RCC 7860 (cell line): ENCODE data around the gene MANBA.
A peak's percentile ranks its signal among the peaks of the same experiment; 100 is the strongest.
"Not testable (repeated sequence)": the region's sequence is repeated elsewhere in the genome, so short reads cannot be mapped to it uniquely, and the experiment has no call there.

Experiments used
- DNase-seq: peaks from one replicate; pipeline ENCODE4 v3.0.0-alpha.2; 2015; ENCODE audit warnings: low spot score
- FAIRE-seq: peaks from 2 replicates; lab custom pipeline; 2012; peaks lifted over from hg19 to GRCh38; lab: Jason Lieb, UNC

MANBA gene

GRCh38 chr4:102764901-102765300 is 4.1 kb upstream of the MANBA start:
- DNase-seq (no peak), FAIRE-seq (no peak)

- DNase-seq = no peak
- FAIRE-seq = no peak
These were observed 1.1 kb upstream of the MANBA start for GRCh38 chr4:102761906-102762305.

GRCh38 chr4:102761296-102761701 is 531 bp upstream of the MANBA start:
- FAIRE-seq (no peak), DNase-seq (no peak)

GRCh38 chr4:102759831-102760644 is 730 bp downstream of the MANBA start:
- FAIRE-seq (no peak), DNase-seq (peak; percentile 33)

GRCh38 chr4:102758241-102759160 is 2.3 kb downstream of the MANBA start:
- FAIRE-seq = no peak
- no peak for DNase-seq

GRCh38 chr4:102757681-102758080 is 3.1 kb downstream of the MANBA start:
- FAIRE-seq (no peak), DNase-seq (no peak)

- FAIRE-seq (no peak), DNase-seq (no peak)
These were observed 6.7 kb downstream of the MANBA start for GRCh38 chr4:102754044-102754443.

GRCh38 chr4:102751941-102752340 is 8.8 kb downstream of the MANBA start:
- no peak for FAIRE-seq

GRCh38 chr4:102743352-102743751 is 17.4 kb downstream of the MANBA start:
- DNase-seq, FAIRE-seq: not testable (repeated sequence)

More at GRCh38 chr4:102751941-102752340, 8.8 kb downstream of the MANBA start:
- no peak for DNase-seq

GRCh38 chr4:102738802-102739201 is 22.0 kb downstream of the MANBA start:
- FAIRE-seq, DNase-seq: not testable (repeated sequence)

- DNase-seq (no peak), FAIRE-seq (no peak)
These were observed 23.9 kb downstream of the MANBA start for GRCh38 chr4:102736636-102737549.

GRCh38 chr4:102735582-102735981 is 25.2 kb downstream of the MANBA start:
- no peak for DNase-seq
- FAIRE-seq = no peak

GRCh38 chr4:102734591-102735385 is 26.0 kb downstream of the MANBA start:
- FAIRE-seq (no peak), DNase-seq (peak; percentile 61)

- FAIRE-seq (no peak), DNase-seq (no peak)
These were observed 26.7 kb downstream of the MANBA start for GRCh38 chr4:102734116-102734515.

GRCh38 chr4:102733084-102733483 is 27.7 kb downstream of the MANBA start:
- DNase-seq = no peak
- FAIRE-seq = no peak

- FAIRE-seq (no peak), DNase-seq (no peak)
These were observed 28.1 kb downstream of the MANBA start for GRCh38 chr4:102732678-102733077.

GRCh38 chr4:102730968-102731533 is 29.7 kb downstream of the MANBA start:
- FAIRE-seq (no peak), DNase-seq (no peak)

GRCh38 chr4:102729486-102729885 is 31.3 kb downstream of the MANBA start:
- DNase-seq, FAIRE-seq: not testable (repeated sequence)

- not testable (repeated sequence) for FAIRE-seq, DNase-seq
These were observed 33.8 kb downstream of the MANBA start for GRCh38 chr4:102726919-102727318.
